HK-2 (cell line): Measurements from ENCODE around the gene DRD2.

Source experiments
- DNase-seq: peaks from one replicate; pipeline ENCODE4 v3.0.0-alpha.2; 2018; ENCODE audit not compliant: unreplicated experiment

The DRD2 gene

GRCh38 chr11:113370634-113371033, 104.6 kb downstream of the DRD2 start:
- DNase-seq, result no peak

GRCh38 chr11:113369411-113369810, 105.8 kb downstream of the DRD2 start:
- no peak for DNase-seq

- no peak for DNase-seq
Measured at GRCh38 chr11:113365895-113366294, 109.3 kb downstream of the DRD2 start.

GRCh38 chr11:113363996-113364641, 111.1 kb downstream of the DRD2 start:
- DNase-seq, result no peak

GRCh38 chr11:113363406-113363805, 111.8 kb downstream of the DRD2 start:
- DNase-seq, result no peak
